ENCODE measurements around the gene GALNTL6. TPM values are rescaled to one million over a fixed set of nuclear protein-coding genes. Genes with fewer than 3 reads are reported as not detected.

GALNTL6 gene
- total RNA-seq, 2 experiments from 2014 or later, result not detected

GRCh38 chr4:172497321-172497720 lies 684.1 kb downstream of the GALNTL6 start:
- CTCF ChIA-PET, result no interaction called here
- no peaks in the 10 kb centered on the region for H3K36me3 Mint-ChIP-seq
- DNase-seq (no peak), ATAC-seq (no peak)
- no peaks in the 10 kb centered on the region for H3K27me3 Mint-ChIP-seq
- H3K27ac Mint-ChIP-seq, result no peak overlapping the region
- H3K4me3 Mint-ChIP-seq, result no peak overlapping the region
- H3K9me3 Mint-ChIP-seq (ENCODE audit: low read depth), result peaks cover 2% of the 10 kb centered on the region
- H3K4me1 Mint-ChIP-seq, result no peaks in the 10 kb centered on the region

GRCh38 chr4:172514011-172514410 lies 700.8 kb downstream of the GALNTL6 start:
- ATAC-seq (no peak), DNase-seq (no peak)
- Mint-ChIP-seq H3K9me3 (ENCODE audit: low read depth) (peaks cover 3% of the 10 kb centered on the region), H3K36me3 (no peaks in the 10 kb centered on the region), H3K27ac (no peak overlapping the region), H3K4me3 (no peak overlapping the region), H3K27me3 (no peaks in the 10 kb centered on the region), H3K4me1 (no peaks in the 10 kb centered on the region)
- CTCF ChIA-PET, result no interaction called here

GRCh38 chr4:172514801-172515200 lies 701.6 kb downstream of the GALNTL6 start:
- Mint-ChIP-seq H3K27me3 (no peaks in the 10 kb centered on the region), H3K4me1 (no peaks in the 10 kb centered on the region), H3K36me3 (no peaks in the 10 kb centered on the region), H3K4me3 (no peak overlapping the region), H3K27ac (no peak overlapping the region), H3K9me3 (ENCODE audit: low read depth) (no peaks in the 10 kb centered on the region)
- CTCF ChIA-PET, result no interaction called here
- ATAC-seq, result no peak
- no peak for DNase-seq

GRCh38 chr4:172515266-172515879 lies 702.2 kb downstream of the GALNTL6 start:
- no peak overlapping the region for H3K4me3 Mint-ChIP-seq
- H3K36me3 Mint-ChIP-seq, result no peaks in the 10 kb centered on the region
- H3K27me3 Mint-ChIP-seq, result no peaks in the 10 kb centered on the region
- CTCF ChIA-PET, result no interaction called here
- DNase-seq (no peak), ATAC-seq (no peak)
- no peaks in the 10 kb centered on the region for H3K4me1 Mint-ChIP-seq
- no peak overlapping the region for H3K27ac Mint-ChIP-seq
- H3K9me3 Mint-ChIP-seq (ENCODE audit: low read depth), result no peaks in the 10 kb centered on the region

GRCh38 chr4:172517391-172517790 lies 704.2 kb downstream of the GALNTL6 start:
- no peaks in the 10 kb centered on the region for H3K9me3 Mint-ChIP-seq (ENCODE audit: low read depth)
- no peak overlapping the region for H3K27ac Mint-ChIP-seq
- no peaks in the 10 kb centered on the region for H3K36me3 Mint-ChIP-seq
- ATAC-seq (no peak), DNase-seq (no peak)
- H3K4me1 Mint-ChIP-seq, result no peaks in the 10 kb centered on the region
- CTCF ChIA-PET, result no interaction called here
- no peaks in the 10 kb centered on the region for H3K27me3 Mint-ChIP-seq
- no peak overlapping the region for H3K4me3 Mint-ChIP-seq

GRCh38 chr4:172521248-172521647 lies 708.0 kb downstream of the GALNTL6 start:
- Mint-ChIP-seq H3K27me3 (no peaks in the 10 kb centered on the region), H3K36me3 (no peaks in the 10 kb centered on the region), H3K27ac (no peak overlapping the region), H3K9me3 (ENCODE audit: low read depth) (no peaks in the 10 kb centered on the region), H3K4me3 (no peak overlapping the region), H3K4me1 (no peaks in the 10 kb centered on the region)
- CTCF ChIA-PET, result no interaction called here
- DNase-seq (no peak), ATAC-seq (no peak)

- Mint-ChIP-seq H3K27ac (no peak overlapping the region), H3K36me3 (no peaks in the 10 kb centered on the region), H3K4me1 (no peaks in the 10 kb centered on the region), H3K9me3 (ENCODE audit: low read depth) (no peaks in the 10 kb centered on the region), H3K4me3 (no peak overlapping the region), H3K27me3 (no peaks in the 10 kb centered on the region)
- ATAC-seq (no peak), DNase-seq (no peak)
- CTCF ChIA-PET, result no interaction called here
These were observed 708.5 kb downstream of the GALNTL6 start for GRCh38 chr4:172521680-172522079.

GRCh38 chr4:172543249-172543648 lies 730.0 kb downstream of the GALNTL6 start:
- DNase-seq (no peak), ATAC-seq (no peak)
- Mint-ChIP-seq H3K27ac (no peak overlapping the region), H3K36me3 (no peaks in the 10 kb centered on the region), H3K9me3 (ENCODE audit: low read depth) (peaks cover 2% of the 10 kb centered on the region), H3K27me3 (no peaks in the 10 kb centered on the region), H3K4me3 (no peak overlapping the region), H3K4me1 (no peaks in the 10 kb centered on the region)
- CTCF ChIA-PET, result no interaction called here

- H3K9me3 Mint-ChIP-seq (ENCODE audit: low read depth), result no peaks in the 10 kb centered on the region
- H3K4me3 Mint-ChIP-seq, result no peak overlapping the region
- H3K4me1 Mint-ChIP-seq, result no peaks in the 10 kb centered on the region
- DNase-seq (no peak), ATAC-seq (no peak)
- CTCF ChIA-PET, result no interaction called here
- no peaks in the 10 kb centered on the region for H3K36me3 Mint-ChIP-seq
- no peak overlapping the region for H3K27ac Mint-ChIP-seq
- H3K27me3 Mint-ChIP-seq, result no peaks in the 10 kb centered on the region
These were observed 733.6 kb downstream of the GALNTL6 start for GRCh38 chr4:172546782-172547181.

GRCh38 chr4:172547724-172548123 lies 734.5 kb downstream of the GALNTL6 start:
- Mint-ChIP-seq H3K4me1 (no peaks in the 10 kb centered on the region), H3K27ac (no peak overlapping the region), H3K4me3 (no peak overlapping the region), H3K27me3 (no peaks in the 10 kb centered on the region), H3K9me3 (ENCODE audit: low read depth) (no peaks in the 10 kb centered on the region), H3K36me3 (no peaks in the 10 kb centered on the region)
- no peak for DNase-seq
- no peak for ATAC-seq
- CTCF ChIA-PET, result no interaction called here

- Mint-ChIP-seq H3K27me3 (no peaks in the 10 kb centered on the region), H3K36me3 (no peaks in the 10 kb centered on the region), H3K4me1 (no peaks in the 10 kb centered on the region), H3K27ac (no peak overlapping the region), H3K4me3 (no peak overlapping the region), H3K9me3 (ENCODE audit: low read depth) (no peaks in the 10 kb centered on the region)
- DNase-seq, result no peak
- CTCF ChIA-PET, result no interaction called here
- ATAC-seq, result no peak
These were observed 740.0 kb downstream of the GALNTL6 start for GRCh38 chr4:172553216-172553615.

- Mint-ChIP-seq H3K27ac (no peak overlapping the region), H3K4me1 (no peaks in the 10 kb centered on the region), H3K9me3 (ENCODE audit: low read depth) (no peaks in the 10 kb centered on the region), H3K27me3 (no peaks in the 10 kb centered on the region), H3K4me3 (no peak overlapping the region), H3K36me3 (no peaks in the 10 kb centered on the region)
- DNase-seq (no peak), ATAC-seq (no peak)
- CTCF ChIA-PET, result no interaction called here
These were observed 741.4 kb downstream of the GALNTL6 start for GRCh38 chr4:172554588-172554987.

- no peak overlapping the region for H3K4me3 Mint-ChIP-seq
- CTCF ChIA-PET, result no interaction called here
- H3K9me3 Mint-ChIP-seq (ENCODE audit: low read depth), result no peaks in the 10 kb centered on the region
- no peaks in the 10 kb centered on the region for H3K4me1 Mint-ChIP-seq
- ATAC-seq (no peak), DNase-seq (no peak)
- no peaks in the 10 kb centered on the region for H3K36me3 Mint-ChIP-seq
- no peak overlapping the region for H3K27ac Mint-ChIP-seq
- no peaks in the 10 kb centered on the region for H3K27me3 Mint-ChIP-seq
These were observed 742.5 kb downstream of the GALNTL6 start for GRCh38 chr4:172555725-172556124.

- Mint-ChIP-seq H3K9me3 (ENCODE audit: low read depth) (peaks cover under 1% of the 10 kb centered on the region), H3K36me3 (no peaks in the 10 kb centered on the region), H3K4me3 (no peak overlapping the region), H3K27me3 (no peaks in the 10 kb centered on the region), H3K4me1 (no peaks in the 10 kb centered on the region), H3K27ac (no peak overlapping the region)
- CTCF ChIA-PET, result no interaction called here
- ATAC-seq, result no peak
- DNase-seq, result no peak
These were observed 760.7 kb downstream of the GALNTL6 start for GRCh38 chr4:172573899-172574298.

GRCh38 chr4:172578712-172579111 lies 765.5 kb downstream of the GALNTL6 start:
- DNase-seq, result no peak
- no peaks in the 10 kb centered on the region for H3K36me3 Mint-ChIP-seq
- peaks cover 9% of the 10 kb centered on the region for H3K9me3 Mint-ChIP-seq (ENCODE audit: low read depth)
- H3K27ac Mint-ChIP-seq, result no peak overlapping the region
- H3K27me3 Mint-ChIP-seq, result no peaks in the 10 kb centered on the region
- H3K4me3 Mint-ChIP-seq, result no peak overlapping the region
- no peaks in the 10 kb centered on the region for H3K4me1 Mint-ChIP-seq
- ATAC-seq, result no peak
- CTCF ChIA-PET, result no interaction called here

Data from activated CD8-positive, alpha-beta memory T cell treated with anti-CD3 and anti-CD28 coated beads, Interleukin-2, amount 10 ng/mL, durations not matched to agents 7 days and 5 days (primary cell).